H9 (cell line): ENCODE data around the gene DOCK9. TPM values are rescaled to one million over a fixed set of nuclear protein-coding genes. Genes with fewer than 3 reads are reported as not detected.

Experiments
- DNase-seq: peaks from one replicate; pipeline ENCODE4 v3.0.0-alpha.2; 2017
- H2AFZ ChIP-seq: one replicate; pipeline ENCODE4 v1.6.1; 2013; ENCODE audit warnings: mild to moderate bottlenecking, low read length, control low read depth, moderate library complexity
- H2AK5ac ChIP-seq: 2 replicates; pipeline ENCODE4 v1.6.1; 2013; ENCODE audit warnings: low read length, control low read depth, mixed read lengths; ENCODE audit not compliant: insufficient read length
- H2BK120ac ChIP-seq: one replicate; pipeline ENCODE4 v1.6.1; 2013; ENCODE audit warnings: low read depth, mild to moderate bottlenecking, low read length, control low read depth, inconsistent platforms; ENCODE audit not compliant: poor library complexity, severe bottlenecking
- H2BK12ac ChIP-seq: 2 replicates; pipeline ENCODE4 v1.6.1; 2013; ENCODE audit warnings: low read length, control low read depth, mixed read lengths, low read depth; ENCODE audit not compliant: insufficient read length
- H2BK15ac ChIP-seq: 2 replicates; pipeline ENCODE4 v1.6.1; 2013; ENCODE audit warnings: low read depth, low read length, control low read depth
- H2BK20ac ChIP-seq: one replicate; pipeline ENCODE4 v1.6.1; 2013; ENCODE audit warnings: low read depth, mild to moderate bottlenecking, low read length, control low read depth, inconsistent platforms; ENCODE audit not compliant: poor library complexity, severe bottlenecking
- H2BK5ac ChIP-seq: 2 replicates; pipeline ENCODE4 v1.6.1; 2013; ENCODE audit warnings: low read length, control low read depth, mixed read lengths; ENCODE audit not compliant: insufficient read length
- H3K14ac ChIP-seq: 2 replicates; pipeline ENCODE4 v1.6.1; 2013; ENCODE audit warnings: low read length, control low read depth; ENCODE audit not compliant: insufficient read depth
- H3K18ac ChIP-seq: 2 replicates; pipeline ENCODE4 v1.6.1; 2013; ENCODE audit warnings: low read depth, mild to moderate bottlenecking, mixed read lengths, low read length, control low read depth; ENCODE audit not compliant: insufficient read length
- H3K23ac ChIP-seq: 2 replicates; pipeline ENCODE4 v1.6.1; 2013; ENCODE audit warnings: low read length, control low read depth, mixed read lengths, low read depth; ENCODE audit not compliant: insufficient read length
- H3K23me2 ChIP-seq: 2 replicates; pipeline ENCODE4 v1.6.1; 2013; ENCODE audit warnings: low read depth, mild to moderate bottlenecking, mixed read lengths, low read length, control low read depth; ENCODE audit not compliant: insufficient read length, poor library complexity, severe bottlenecking
- H3K27ac ChIP-seq: 2 replicates; pipeline ENCODE4 v1.5.1; 2013; ENCODE audit warnings: low read length, control low read depth, mixed read lengths, low read depth; ENCODE audit not compliant: insufficient read length
- H3K27me3 ChIP-seq: 2 replicates; pipeline ENCODE4 v1.6.1; 2013; ENCODE audit warnings: low read length, control low read depth, inconsistent platforms; ENCODE audit not compliant: insufficient read depth
- H3K4ac ChIP-seq: 2 replicates; pipeline ENCODE4 v1.6.1; 2013; ENCODE audit warnings: low read depth, mild to moderate bottlenecking, control low read depth, inconsistent platforms, low read length, moderate library complexity
- H3K4me1 ChIP-seq: 2 replicates; pipeline ENCODE4 v1.6.1; 2013; ENCODE audit warnings: low read length, control low read depth, inconsistent platforms; ENCODE audit not compliant: insufficient read depth
- H3K4me2 ChIP-seq: 2 replicates; pipeline ENCODE4 v1.6.1; 2013; ENCODE audit warnings: low read length, control low read depth, mixed read lengths; ENCODE audit not compliant: insufficient read length, insufficient read depth
- H3K56ac ChIP-seq: 2 replicates; pipeline ENCODE4 v1.6.1; 2013; ENCODE audit warnings: low read depth, mild to moderate bottlenecking, mixed read lengths, low read length, control low read depth; ENCODE audit not compliant: insufficient read length
- H3K79me1 ChIP-seq: 2 replicates; pipeline ENCODE4 v1.6.1; 2013; ENCODE audit warnings: low read depth, mild to moderate bottlenecking, moderate library complexity, low read length, control low read depth, inconsistent platforms; ENCODE audit not compliant: insufficient read depth, poor library complexity, severe bottlenecking
- H3K79me2 ChIP-seq: 2 replicates; pipeline ENCODE4 v1.6.1; 2013; ENCODE audit warnings: low read length, control low read depth, inconsistent platforms; ENCODE audit not compliant: insufficient read depth
- H3K9ac ChIP-seq: 2 replicates; pipeline ENCODE4 v1.6.1; 2013; ENCODE audit warnings: low read length, control low read depth, mixed read lengths; ENCODE audit not compliant: insufficient read length; ENCODE audit errors: extremely low read depth
- H3K9me3 ChIP-seq: one replicate; pipeline ENCODE4 v1.6.1; 2013; ENCODE audit warnings: low read depth, low read length, inconsistent platforms; ENCODE audit not compliant: control insufficient read depth
- H3T11ph ChIP-seq: one replicate; pipeline ENCODE4 v1.6.1; 2013; ENCODE audit warnings: mild to moderate bottlenecking, low read length, control low read depth, inconsistent platforms
- H4K20me1 ChIP-seq: one replicate; pipeline ENCODE4 v1.6.1; 2013; ENCODE audit not compliant: control insufficient read depth, insufficient read length, insufficient read depth
- H4K5ac ChIP-seq: 2 replicates; pipeline ENCODE4 v1.6.1; 2013; ENCODE audit warnings: low read depth, mild to moderate bottlenecking, mixed read lengths, low read length, control low read depth; ENCODE audit not compliant: insufficient read length
- H4K8ac ChIP-seq: replicated peaks from 2 replicates; pipeline ENCODE4 v1.6.1; 2013; ENCODE audit warnings: low read length, control low read depth, mixed read lengths, low read depth; ENCODE audit not compliant: insufficient read length
- H4K91ac ChIP-seq: 2 replicates; pipeline ENCODE4 v1.6.1; 2013; ENCODE audit warnings: low read depth, mild to moderate bottlenecking, moderate library complexity, mixed read lengths, low read length, control low read depth; ENCODE audit not compliant: insufficient read length
- H3K27ac Mint-ChIP-seq, 3 experiments: 2 replicates in 2 of 3; 3 replicates in 1 of 3; pipeline ENCODE4 v1.8.0; 2020 to 2021; ENCODE audit warnings: mixed read lengths in 3 of 3, mild to moderate bottlenecking in 1 of 3, moderate library complexity in 1 of 3
- H3K27me3 Mint-ChIP-seq: 2 replicates; pipeline ENCODE4 v1.8.0; 2021; ENCODE audit warnings: low read depth, mild to moderate bottlenecking, moderate library complexity, mixed read lengths
- H3K36me3 Mint-ChIP-seq, 3 experiments: 2 replicates in 2 of 3; 3 replicates in 1 of 3; pipeline ENCODE4 v1.8.0; 2020 to 2021; ENCODE audit warnings: low read depth in 3 of 3, mixed read lengths in 3 of 3; ENCODE audit not compliant: insufficient read depth in 1 of 3
- H3K4me1 Mint-ChIP-seq, 2 experiments: 2 replicates each; pipeline ENCODE4 v1.8.0; 2020; ENCODE audit warnings: mixed read lengths in 2 of 2
- H3K4me3 Mint-ChIP-seq, 2 experiments: 2 replicates in 1 of 2; 3 replicates in 1 of 2; pipeline ENCODE4 v1.8.0; 2020 to 2021; ENCODE audit warnings: mild to moderate bottlenecking in 2 of 2, mixed read lengths in 2 of 2, moderate library complexity in 1 of 2
- H3K9me3 Mint-ChIP-seq, 2 experiments: 2 replicates in 1 of 2; 3 replicates in 1 of 2; pipeline ENCODE4 v1.8.0; 2020; ENCODE audit warnings: mild to moderate bottlenecking in 2 of 2, mixed read lengths in 2 of 2, moderate library complexity in 1 of 2
- CTCF ChIP-seq: fragments of 200-600 bp; sonication (generic); conservative IDR thresholded peaks from 3 replicates; pipeline ENCODE4 v1.8.0; 2021; ENCODE audit warnings: antibody characterized with exemption, mild to moderate bottlenecking
- WGBS: extraction: QIAGEN DNeasy Blood & Tissue Kit; methylation state at CpG from one replicate; pipeline ENCODE4 v1.1.7; 2013; ENCODE audit warnings: missing lambda C conversion rate, low lambda C conversion rate, mixed read lengths; ENCODE audit not compliant: insufficient read length; ENCODE audit errors: extremely low coverage; 5-methylcytosine and 5-hydroxymethylcytosine counted together
- total RNA-seq: library from RNA; stranded (reverse); gene quantifications from 2 replicates; pipeline ENCODE4 v1.2.1, GENCODE V29; 2021

The DOCK9 gene
- total RNA-seq, 1 experiment from 2014 or later, result 23.0 TPM

- no peaks in the 10 kb centered on the region for H3K27me3 Mint-ChIP-seq
- H2AFZ ChIP-seq, result no peak overlapping the region
- H3K27me3 ChIP-seq, result no peaks in the 10 kb centered on the region
Observed at GRCh38 chr13:98879127-98879520, 98.7 kb downstream of the DOCK9 start.

More at GRCh38 chr13:98879127-98879520, 98.7 kb downstream of the DOCK9 start:
- Histone ChIP-seq H4K5ac (no peak overlapping the region), H3K23me2 (no peaks in the 10 kb centered on the region), H3K23ac (no peak overlapping the region), H3K4me1 (peaks cover 12% of the 10 kb centered on the region; the same call in 1 of the 2 replicates), H2BK12ac (no peak overlapping the region), H3K18ac (no peak overlapping the region), H2BK15ac (no peak overlapping the region), H3K4me2 (no peak overlapping the region), H4K20me1 (peaks cover 2% of the 10 kb centered on the region), H2BK120ac (no peak overlapping the region), H3K79me2 (no peaks in the 10 kb centered on the region), H3K9me3 (no peaks in the 10 kb centered on the region), H2BK5ac (no peak overlapping the region), H3K9ac (no peak overlapping the region), H2AK5ac (no peak overlapping the region), H3T11ph (no peak overlapping the region), H2BK20ac (no peak overlapping the region), H4K8ac (no peak overlapping the region), H3K56ac (no peak overlapping the region), H3K79me1 (no peaks in the 10 kb centered on the region), H3K4ac (no peak overlapping the region), H3K14ac (no peak overlapping the region), H3K27ac (no peak overlapping the region), H4K91ac (no peak overlapping the region)
- H3K4me3 Mint-ChIP-seq, result no peak overlapping the region
- peaks cover 24 to 25% of the 10 kb centered on the region in 2 experiments for H3K4me1 Mint-ChIP-seq
- WGBS, result no CpG with 5 or more reads among the region's 4 CpGs
- H3K9me3 Mint-ChIP-seq, result peaks cover under 1 to 5% of the 10 kb centered on the region in 2 experiments; a peak in 2 of 5 replicates
- DNase-seq, result no peak
- peak overlapping the region; percentile 9 to 63 (median 49); a peak in 3 of 7 replicates for H3K27ac Mint-ChIP-seq
- H3K36me3 Mint-ChIP-seq, result peaks cover 5 to 14% (median 6%) of the 10 kb centered on the region in 3 experiments; a peak in 6 of 7 replicates
- peak; percentile 37; the same call in 2 of the 3 replicates for TF ChIP-seq CTCF
